ENCODE measurements around the gene ALDH16A1.
A peak's percentile ranks its signal among the peaks of the same experiment; 100 is the strongest.
"Not testable (repeated sequence)": the region's sequence is repeated elsewhere in the genome, so short reads cannot be mapped to it uniquely, and the experiment has no call there.

ALDH16A1 gene

GRCh38 chr19:49472936-49473335, 19.9 kb downstream of the ALDH16A1 start:
- Histone ChIP-seq H3K79me2 (ENCODE audit: insufficient read depth, low read length) (no peaks in the 10 kb centered on the region), H3F3A (ENCODE audit: low read depth) (peaks cover 21% of the 10 kb centered on the region), H3K9me2 (replicated peaks; ENCODE audit: low read depth, low read length) (no peaks in the 10 kb centered on the region), H3K4me1 (ENCODE audit: insufficient read depth, low read length, poor library complexity, severe bottlenecking) (peaks cover 59% of the 10 kb centered on the region), H3K27me3 (ENCODE audit: insufficient read depth, low read length, poor library complexity, severe bottlenecking) (no peaks in the 10 kb centered on the region), H3K9me3 (ENCODE audit: insufficient read depth, low read depth, low read length) (no peaks in the 10 kb centered on the region), H4K20me1 (ENCODE audit: insufficient read depth, low read length, poor library complexity, severe bottlenecking) (no peaks in the 10 kb centered on the region), H3K36me3 (ENCODE audit: insufficient read depth, low read length) (no peaks in the 10 kb centered on the region), H2AFZ (ENCODE audit: low read length) (no peak overlapping the region), H3K4me2 (ENCODE audit: low read depth, low read length, poor library complexity, severe bottlenecking) (peak overlapping the region; percentile 100), H3K4me3 (ENCODE audit: low read length, poor library complexity, severe bottlenecking) (no peak overlapping the region), H3K9ac (ENCODE audit: low read depth, low read length, poor library complexity, severe bottlenecking) (peak overlapping the region; percentile 85)
- TF ChIP-seq CTCF (conservative IDR thresholded peaks at IDR 0.05; ENCODE audit: low read length) (no peak), EZH2phosphoT487 (IDR thresholded peaks at IDR 0.05; ENCODE audit: borderline replicate concordance) (no peak)

- not testable (repeated sequence) for H3K9me2 ChIP-seq (replicated peaks; ENCODE audit: low read depth, low read length); H4K20me1 ChIP-seq (ENCODE audit: insufficient read depth, low read length, poor library complexity, severe bottlenecking); H3K27me3 ChIP-seq (ENCODE audit: insufficient read depth, low read length, poor library complexity, severe bottlenecking); H3K79me2 ChIP-seq (ENCODE audit: insufficient read depth, low read length); H3K36me3 ChIP-seq (ENCODE audit: insufficient read depth, low read length); H3K9me3 ChIP-seq (ENCODE audit: insufficient read depth, low read depth, low read length)
- Histone ChIP-seq H3K4me2 (ENCODE audit: low read depth, low read length, poor library complexity, severe bottlenecking) (peak overlapping the region; percentile 100), H3K4me3 (ENCODE audit: low read length, poor library complexity, severe bottlenecking) (peak overlapping the region; percentile 90), H2AFZ (ENCODE audit: low read length) (peak overlapping the region; percentile 82), H3K9ac (ENCODE audit: low read depth, low read length, poor library complexity, severe bottlenecking) (peak overlapping the region; percentile 85), H3K4me1 (ENCODE audit: insufficient read depth, low read length, poor library complexity, severe bottlenecking) (peaks cover 53% of the 10 kb centered on the region), H3F3A (ENCODE audit: low read depth) (peaks cover 20% of the 10 kb centered on the region)
Observed at GRCh38 chr19:49473501-49473867, 20.5 kb downstream of the ALDH16A1 start.

GRCh38 chr19:49473868-49474541, 21.0 kb downstream of the ALDH16A1 start, which contains the start of gene FLT3LG:
Gene FLT3LG (plus strand): TSS chr19:49474215. CDS start chr19:49474640, 425 bp downstream.
- H3K9ac ChIP-seq (ENCODE audit: low read depth, low read length, poor library complexity, severe bottlenecking), result peak within 1 kb of the TSS; percentile 85
- peak within 1 kb of the TSS; percentile 90 for H3K4me3 ChIP-seq (ENCODE audit: low read length, poor library complexity, severe bottlenecking)
- H3K9me3 ChIP-seq (ENCODE audit: insufficient read depth, low read depth, low read length), result no peaks in the 10 kb centered on the region
- peak within 1 kb of the TSS; percentile 100 for H3K4me2 ChIP-seq (ENCODE audit: low read depth, low read length, poor library complexity, severe bottlenecking)
- peaks cover 48% of the 10 kb centered on the region for H3K4me1 ChIP-seq (ENCODE audit: insufficient read depth, low read length, poor library complexity, severe bottlenecking)
- H3K79me2 ChIP-seq (ENCODE audit: insufficient read depth, low read length), result no peaks in the 10 kb centered on the region
- H3F3A ChIP-seq (ENCODE audit: low read depth), result peaks cover 15% of the 10 kb centered on the region
- no peaks in the 10 kb centered on the region for H3K27me3 ChIP-seq (ENCODE audit: insufficient read depth, low read length, poor library complexity, severe bottlenecking)
- H4K20me1 ChIP-seq (ENCODE audit: insufficient read depth, low read length, poor library complexity, severe bottlenecking), result no peaks in the 10 kb centered on the region
- H3K9me2 ChIP-seq (replicated peaks; ENCODE audit: low read depth, low read length), result no peaks in the 10 kb centered on the region
- peak within 1 kb of the TSS; percentile 82 for H2AFZ ChIP-seq (ENCODE audit: low read length)
- H3K36me3 ChIP-seq (ENCODE audit: insufficient read depth, low read length), result no peaks in the 10 kb centered on the region
- TF ChIP-seq CTCF (conservative IDR thresholded peaks at IDR 0.05; ENCODE audit: low read length) (peak; percentile 94), EZH2phosphoT487 (IDR thresholded peaks at IDR 0.05; ENCODE audit: borderline replicate concordance) (no peak)

- TF ChIP-seq EZH2phosphoT487 (IDR thresholded peaks at IDR 0.05; ENCODE audit: borderline replicate concordance) (no peak), CTCF (conservative IDR thresholded peaks at IDR 0.05; ENCODE audit: low read length) (no peak)
- H3K9ac ChIP-seq (ENCODE audit: low read depth, low read length, poor library complexity, severe bottlenecking), result peak overlapping the region; percentile 85
Observed at GRCh38 chr19:49474542-49474924, 21.5 kb downstream of the ALDH16A1 start.

More at GRCh38 chr19:49474542-49474924, 21.5 kb downstream of the ALDH16A1 start:
- Histone ChIP-seq H3K79me2 (ENCODE audit: insufficient read depth, low read length) (no peaks in the 10 kb centered on the region), H3K9me3 (ENCODE audit: insufficient read depth, low read depth, low read length) (no peaks in the 10 kb centered on the region), H3K4me3 (ENCODE audit: low read length, poor library complexity, severe bottlenecking) (peak overlapping the region; percentile 90), H3K4me2 (ENCODE audit: low read depth, low read length, poor library complexity, severe bottlenecking) (peak overlapping the region; percentile 100), H4K20me1 (ENCODE audit: insufficient read depth, low read length, poor library complexity, severe bottlenecking) (no peaks in the 10 kb centered on the region), H3K9me2 (replicated peaks; ENCODE audit: low read depth, low read length) (no peaks in the 10 kb centered on the region), H2AFZ (ENCODE audit: low read length) (no peak overlapping the region), H3F3A (ENCODE audit: low read depth) (peaks cover 15% of the 10 kb centered on the region), H3K4me1 (ENCODE audit: insufficient read depth, low read length, poor library complexity, severe bottlenecking) (peaks cover 48% of the 10 kb centered on the region), H3K27me3 (ENCODE audit: insufficient read depth, low read length, poor library complexity, severe bottlenecking) (no peaks in the 10 kb centered on the region), H3K36me3 (ENCODE audit: insufficient read depth, low read length) (no peaks in the 10 kb centered on the region)

Measured in Loucy (cell line).